Astrocyte of the spinal cord (primary cell): ENCODE data around the gene PYGO2.

Experiments
- DNase-seq: peaks from one replicate; pipeline ENCODE4 v3.0.0; 2011; ENCODE audit warnings: low read depth, low spot score
- H3K4me3 ChIP-seq: 2 replicates; pipeline ENCODE4 v1.5.1; 2011; ENCODE audit warnings: low read depth, mild to moderate bottlenecking, low read length, moderate library complexity
- in situ Hi-C: cut with HindIII; loops from 2 replicates; pipeline ENCODE4 v1.10.0; 2017; ENCODE audit warnings: low sequenced_read_pairs
- TF ChIP-seq, protein P1 (sequence below): IDR thresholded peaks from 2 replicates; pipeline ENCODE4 v1.5.1; 2012; ENCODE audit warnings: low read depth, mild to moderate bottlenecking, low read length, inconsistent platforms

PYGO2 gene, protein sequence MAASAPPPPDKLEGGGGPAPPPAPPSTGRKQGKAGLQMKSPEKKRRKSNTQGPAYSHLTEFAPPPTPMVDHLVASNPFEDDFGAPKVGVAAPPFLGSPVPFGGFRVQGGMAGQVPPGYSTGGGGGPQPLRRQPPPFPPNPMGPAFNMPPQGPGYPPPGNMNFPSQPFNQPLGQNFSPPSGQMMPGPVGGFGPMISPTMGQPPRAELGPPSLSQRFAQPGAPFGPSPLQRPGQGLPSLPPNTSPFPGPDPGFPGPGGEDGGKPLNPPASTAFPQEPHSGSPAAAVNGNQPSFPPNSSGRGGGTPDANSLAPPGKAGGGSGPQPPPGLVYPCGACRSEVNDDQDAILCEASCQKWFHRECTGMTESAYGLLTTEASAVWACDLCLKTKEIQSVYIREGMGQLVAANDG

DNA sequence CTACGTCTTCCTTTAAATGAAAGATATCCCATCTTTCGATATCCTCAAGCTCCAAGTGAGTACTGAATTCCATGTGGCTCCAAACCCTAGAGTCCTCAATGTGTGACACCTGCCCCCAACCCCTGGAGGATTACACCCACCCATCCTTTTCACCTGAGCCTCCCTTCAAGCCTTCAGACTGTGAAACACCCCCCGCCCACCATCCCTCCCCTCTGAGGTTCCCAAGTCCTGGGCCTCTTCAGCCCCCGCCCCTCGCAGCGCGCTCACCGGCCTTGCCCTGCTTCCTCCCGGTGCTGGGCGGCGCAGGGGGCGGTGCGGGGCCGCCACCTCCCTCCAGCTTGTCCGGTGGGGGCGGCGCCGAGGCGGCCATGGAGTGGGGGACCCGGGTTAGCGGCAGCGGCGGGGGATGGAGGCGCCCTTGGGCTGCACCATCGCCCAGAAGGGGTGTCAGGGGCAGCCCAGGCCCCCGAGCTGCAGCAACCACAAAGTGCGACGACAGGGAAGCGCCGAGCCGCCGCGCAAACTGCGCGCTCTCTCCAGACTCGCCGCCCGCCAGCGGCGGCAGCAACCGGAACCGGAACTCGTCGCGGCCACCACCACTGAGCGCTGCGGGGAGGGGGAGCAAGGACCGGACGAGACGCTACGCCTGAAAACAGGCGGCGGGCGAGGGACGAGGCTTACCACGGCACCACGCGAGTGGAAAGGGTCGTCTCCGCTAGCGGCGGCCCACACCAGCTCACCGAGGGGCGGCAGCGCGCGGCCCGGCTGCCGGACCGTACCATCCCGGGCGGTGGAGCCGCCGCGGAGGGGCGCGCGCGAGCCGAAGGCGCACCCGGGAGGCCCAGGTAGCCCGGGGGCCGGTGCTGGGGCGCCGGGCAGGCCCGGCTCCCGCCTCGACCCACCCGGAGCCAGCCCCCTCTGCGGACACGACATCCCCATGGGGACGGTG is at the start of gene PYGO2:
PYGO2 (minus strand) TSS at position 576 of the 949 bp plus-strand sequence; CDS start at position 370, 206 bp downstream.
- peak; percentile 83 for DNase-seq
- H3K4me3 ChIP-seq = peak within 1 kb of the TSS; percentile 59
- in situ Hi-C loops = no loop called here
- TF ChIP-seq, protein P1, sequence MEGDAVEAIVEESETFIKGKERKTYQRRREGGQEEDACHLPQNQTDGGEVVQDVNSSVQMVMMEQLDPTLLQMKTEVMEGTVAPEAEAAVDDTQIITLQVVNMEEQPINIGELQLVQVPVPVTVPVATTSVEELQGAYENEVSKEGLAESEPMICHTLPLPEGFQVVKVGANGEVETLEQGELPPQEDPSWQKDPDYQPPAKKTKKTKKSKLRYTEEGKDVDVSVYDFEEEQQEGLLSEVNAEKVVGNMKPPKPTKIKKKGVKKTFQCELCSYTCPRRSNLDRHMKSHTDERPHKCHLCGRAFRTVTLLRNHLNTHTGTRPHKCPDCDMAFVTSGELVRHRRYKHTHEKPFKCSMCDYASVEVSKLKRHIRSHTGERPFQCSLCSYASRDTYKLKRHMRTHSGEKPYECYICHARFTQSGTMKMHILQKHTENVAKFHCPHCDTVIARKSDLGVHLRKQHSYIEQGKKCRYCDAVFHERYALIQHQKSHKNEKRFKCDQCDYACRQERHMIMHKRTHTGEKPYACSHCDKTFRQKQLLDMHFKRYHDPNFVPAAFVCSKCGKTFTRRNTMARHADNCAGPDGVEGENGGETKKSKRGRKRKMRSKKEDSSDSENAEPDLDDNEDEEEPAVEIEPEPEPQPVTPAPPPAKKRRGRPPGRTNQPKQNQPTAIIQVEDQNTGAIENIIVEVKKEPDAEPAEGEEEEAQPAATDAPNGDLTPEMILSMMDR = peak; percentile 34

DNA sequence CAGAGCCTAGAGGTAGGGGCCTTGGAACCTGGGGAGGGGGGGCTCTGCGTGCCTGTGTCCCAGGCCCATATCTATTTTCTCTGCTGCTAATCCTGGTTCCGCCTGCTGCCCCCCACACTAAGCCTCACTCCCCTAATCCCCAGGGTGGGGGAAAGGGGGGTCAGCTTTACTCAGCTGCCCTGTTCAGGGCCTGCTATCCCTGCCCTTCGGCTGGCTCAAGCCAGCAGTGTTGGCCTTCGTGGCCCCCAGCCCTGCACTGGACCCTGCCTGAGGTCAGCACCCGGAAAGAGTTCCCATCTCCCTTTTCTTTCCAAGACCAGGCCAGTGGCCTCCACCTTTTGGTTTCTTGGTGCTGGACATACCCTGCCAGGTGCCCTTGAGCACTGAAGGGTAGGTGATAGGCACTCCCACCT is 49.4 kb upstream of the PYGO2 start:
- in situ Hi-C loops = no loop called here
- DNase-seq = no peak
- TF ChIP-seq, protein P1 = no peak
- H3K4me3 ChIP-seq = no peak overlapping the region

DNA sequence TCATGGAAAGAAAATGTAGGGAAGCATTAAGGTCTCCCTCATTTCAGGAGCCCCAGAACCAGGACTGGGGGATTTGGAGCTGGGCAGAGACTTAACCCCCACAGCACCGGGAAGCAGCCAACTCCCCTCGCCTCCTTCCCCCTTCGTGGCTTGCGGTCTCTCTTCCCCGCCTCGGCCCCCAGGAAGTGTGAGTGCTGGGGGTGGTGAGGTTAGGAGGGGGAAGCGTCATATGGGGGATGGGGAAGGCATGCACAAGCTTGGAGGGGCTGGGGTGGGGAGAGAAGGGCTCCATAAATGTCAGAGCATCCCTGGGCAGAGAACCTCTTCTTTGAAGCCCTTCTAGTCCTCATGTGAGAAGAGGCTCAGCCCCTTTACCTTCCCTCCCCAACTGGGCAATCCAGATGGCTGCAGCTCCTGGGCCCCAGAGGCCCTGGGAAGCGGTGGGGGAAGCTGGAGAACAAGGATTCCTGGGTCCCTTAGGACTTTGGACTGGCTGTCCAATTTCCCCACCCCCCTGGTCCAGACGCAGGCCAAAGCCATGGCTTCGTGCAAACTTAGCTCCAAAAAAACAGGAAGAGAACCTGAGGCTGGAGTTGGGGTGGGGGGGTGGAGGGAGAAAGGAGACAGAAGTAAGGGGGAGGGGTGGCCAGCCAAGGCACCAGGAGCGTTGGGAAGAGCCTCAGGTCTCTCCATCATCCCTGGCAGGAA is 48.8 kb upstream of the PYGO2 start:
- H3K4me3 ChIP-seq = no peak overlapping the region
- TF ChIP-seq, protein P1 = no peak
- in situ Hi-C loops = no loop called here
- DNase-seq = no peak

DNA sequence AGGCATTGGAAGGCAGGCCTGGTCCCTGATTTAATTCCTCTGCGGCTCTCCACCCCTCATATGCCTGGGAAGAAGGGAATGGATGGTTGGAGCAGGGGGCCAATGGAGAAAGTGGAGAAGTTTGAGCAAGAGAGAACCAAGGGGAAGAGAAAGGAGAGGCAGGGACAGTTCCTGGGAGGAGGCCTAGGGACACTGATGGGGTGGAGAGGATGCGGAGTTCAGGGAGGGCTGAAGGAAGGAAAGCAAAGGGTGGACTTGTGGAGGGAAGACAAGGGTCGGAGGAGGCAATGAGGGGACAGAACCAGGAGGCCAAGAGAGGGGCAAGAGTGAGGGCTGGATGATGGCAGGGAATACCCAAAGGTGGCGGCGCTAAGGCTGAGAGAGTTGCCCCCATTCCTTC is 48.2 kb upstream of the PYGO2 start:
- TF ChIP-seq, protein P1 = no peak
- in situ Hi-C loops = no loop called here
- H3K4me3 ChIP-seq = no peak overlapping the region
- no peak for DNase-seq

DNA sequence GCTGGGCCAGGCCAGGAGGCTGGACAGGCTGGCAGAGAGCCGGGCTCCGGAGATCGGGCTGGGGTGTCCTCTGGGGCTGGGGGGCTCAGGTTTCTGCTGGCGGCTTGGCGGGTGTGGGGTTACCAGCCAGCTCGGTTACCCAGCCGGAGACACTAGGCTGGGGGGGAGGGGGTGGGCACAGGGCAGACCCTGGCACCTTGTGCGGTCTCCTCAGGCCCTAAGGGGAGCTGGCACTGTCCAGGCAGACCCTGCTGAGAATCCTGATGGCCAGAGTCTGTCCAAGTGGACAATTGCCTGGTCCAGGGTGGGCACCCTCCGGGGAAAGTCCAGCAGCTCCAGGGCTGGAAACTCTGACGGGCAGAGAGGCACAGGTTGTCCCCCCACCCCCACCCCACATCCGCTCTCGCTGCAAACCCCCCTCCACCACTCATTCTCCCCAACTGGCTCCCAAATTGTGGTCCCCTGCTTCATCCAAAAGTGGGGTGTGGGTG is 47.7 kb upstream of the PYGO2 start:
- H3K4me3 ChIP-seq = no peak overlapping the region
- in situ Hi-C loops = no loop called here
- DNase-seq = no peak
- TF ChIP-seq, protein P1 = no peak
